ENCODE results near the gene PARK7.
"Not testable (repeated sequence)": the region's sequence is repeated elsewhere in the genome, so short reads cannot be mapped to it uniquely, and the experiment has no call there.

Gene PARK7

DNA sequence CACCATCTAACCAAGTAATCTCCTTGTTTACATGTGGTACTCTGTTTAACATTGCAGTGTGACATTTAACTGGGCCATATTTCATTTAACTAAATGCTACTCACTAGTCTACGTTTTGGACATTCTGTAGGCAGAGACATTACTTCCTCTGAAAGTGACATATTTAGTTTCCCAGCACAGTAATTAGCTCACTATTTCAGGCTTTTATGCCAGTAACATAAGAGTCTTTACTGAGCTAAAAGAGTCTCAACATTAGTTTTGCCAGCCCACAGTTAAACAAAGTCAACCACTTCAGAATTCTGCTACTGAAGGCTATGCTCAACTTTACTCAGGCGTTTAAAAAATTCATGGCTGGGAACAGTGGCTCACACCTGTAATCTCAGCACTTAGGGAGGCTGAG, 18.3 kb upstream of the PARK7 start:
- no peak for DNase-seq (ENCODE audit: low read depth)

GRCh38 chr1:7948960-7949359, 12.6 kb upstream of the PARK7 start:
- no peak for DNase-seq (ENCODE audit: low read depth)

DNA sequence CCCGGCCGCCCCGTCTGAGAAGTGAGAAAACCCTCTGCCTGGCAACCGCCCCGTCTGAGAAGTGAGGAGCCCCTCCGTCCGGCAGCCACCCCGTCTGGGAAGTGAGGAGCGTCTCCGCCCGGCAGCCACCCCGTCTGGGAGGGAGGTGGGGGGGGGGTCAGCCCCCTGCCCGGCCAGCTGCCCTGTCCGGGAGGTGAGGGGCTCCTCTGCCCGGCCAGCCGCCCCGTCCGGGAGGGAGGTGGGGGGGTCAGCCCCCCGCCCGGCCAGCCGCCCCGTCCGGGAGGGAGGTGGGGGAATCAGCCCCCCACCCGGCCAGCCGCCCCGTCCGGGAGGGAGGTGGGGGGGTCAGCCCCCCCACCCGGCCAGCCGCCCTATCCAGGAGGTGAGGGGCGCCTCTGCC, 8.7 kb upstream of the PARK7 start:
- DNase-seq (ENCODE audit: low read depth) = not testable (repeated sequence)

DNA sequence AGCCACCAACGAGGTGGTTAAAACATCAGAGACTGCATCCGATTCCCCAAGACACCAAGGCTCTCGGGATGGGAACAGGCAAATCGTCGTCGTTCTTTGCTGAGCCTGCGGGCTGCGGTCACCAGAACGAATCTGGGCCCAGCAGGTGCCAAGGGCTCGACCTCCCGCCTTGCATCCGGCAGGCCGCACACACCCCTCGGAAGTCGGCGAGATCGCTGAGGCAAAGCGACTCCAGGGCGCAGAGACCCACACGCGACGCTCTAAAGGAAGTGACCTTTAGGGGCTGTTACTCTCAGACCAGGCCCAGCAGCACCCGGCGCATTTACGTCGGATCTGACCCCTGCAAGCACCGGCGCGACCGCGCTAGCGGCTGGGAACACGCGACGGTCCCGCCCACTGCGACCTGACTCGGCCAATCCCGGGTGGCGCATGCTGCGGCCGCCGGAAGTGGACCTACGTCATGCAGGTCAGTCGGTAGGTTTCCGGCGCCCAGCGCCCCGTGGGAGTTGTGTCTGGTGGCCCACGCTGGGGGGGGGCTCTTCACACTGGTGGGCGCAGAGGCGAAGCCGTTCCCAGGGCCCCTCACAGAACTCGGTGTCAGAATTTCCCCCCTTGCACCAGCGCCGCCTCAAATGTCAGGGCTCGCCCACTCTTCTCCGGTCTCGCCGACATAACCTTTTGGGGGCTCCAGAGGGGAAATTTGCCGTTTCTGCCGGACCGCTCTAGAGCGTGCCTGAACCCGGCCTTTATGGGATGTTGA, 7.5 kb upstream of the PARK7 start:
- peak; percentile 92 for DNase-seq (ENCODE audit: low read depth)

DNA sequence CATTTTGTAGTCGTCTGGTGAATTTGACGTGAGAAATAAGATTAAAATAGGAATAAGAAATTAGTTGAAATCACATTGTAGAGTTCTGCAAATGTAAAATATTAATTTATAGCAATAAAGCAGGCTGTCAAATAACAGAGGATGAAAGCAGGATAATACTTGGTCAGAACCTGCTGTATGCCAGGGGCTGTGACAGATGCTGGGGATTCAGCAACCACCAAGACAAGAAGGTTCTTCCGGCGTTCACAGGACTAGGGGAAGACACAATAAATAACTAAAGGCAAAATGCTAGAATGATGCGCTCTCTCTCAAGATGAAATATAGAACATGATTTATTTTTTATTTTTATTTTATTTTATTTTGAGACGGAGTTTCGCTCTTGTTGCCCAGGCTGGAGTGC, 6.8 kb upstream of the PARK7 start:
- no peak for DNase-seq (ENCODE audit: low read depth)

GRCh38 chr1:7956218-7957032, 5.1 kb upstream of the PARK7 start:
- DNase-seq (ENCODE audit: low read depth) = no peak

DNA sequence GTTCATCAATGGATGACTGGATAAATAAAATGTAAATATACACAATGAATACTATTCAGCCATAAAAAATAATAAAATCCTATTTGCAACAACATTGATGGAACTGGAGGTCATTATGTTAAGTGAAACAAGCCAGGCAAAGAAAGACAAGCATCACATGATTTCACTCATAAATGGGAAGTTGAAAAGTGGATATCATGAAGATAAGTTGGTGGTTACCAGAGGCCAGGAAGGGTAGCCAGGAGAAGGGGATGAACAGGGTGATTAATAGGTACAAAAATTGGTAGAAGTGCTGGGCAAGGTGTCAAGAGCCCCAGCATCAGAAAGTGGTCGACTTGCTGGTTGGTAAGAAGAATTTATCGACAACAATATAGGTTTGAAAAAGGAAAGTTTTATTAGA, 1.3 kb upstream of the PARK7 start:
- no peak for DNase-seq (ENCODE audit: low read depth)

GRCh38 chr1:7960867-7961215, 670 bp upstream of the PARK7 start:
- no peak for DNase-seq (ENCODE audit: low read depth)

- DNase-seq (ENCODE audit: low read depth) = no peak
Observed at GRCh38 chr1:7962014-7962335, 464 bp downstream of the PARK7 start.

DNA sequence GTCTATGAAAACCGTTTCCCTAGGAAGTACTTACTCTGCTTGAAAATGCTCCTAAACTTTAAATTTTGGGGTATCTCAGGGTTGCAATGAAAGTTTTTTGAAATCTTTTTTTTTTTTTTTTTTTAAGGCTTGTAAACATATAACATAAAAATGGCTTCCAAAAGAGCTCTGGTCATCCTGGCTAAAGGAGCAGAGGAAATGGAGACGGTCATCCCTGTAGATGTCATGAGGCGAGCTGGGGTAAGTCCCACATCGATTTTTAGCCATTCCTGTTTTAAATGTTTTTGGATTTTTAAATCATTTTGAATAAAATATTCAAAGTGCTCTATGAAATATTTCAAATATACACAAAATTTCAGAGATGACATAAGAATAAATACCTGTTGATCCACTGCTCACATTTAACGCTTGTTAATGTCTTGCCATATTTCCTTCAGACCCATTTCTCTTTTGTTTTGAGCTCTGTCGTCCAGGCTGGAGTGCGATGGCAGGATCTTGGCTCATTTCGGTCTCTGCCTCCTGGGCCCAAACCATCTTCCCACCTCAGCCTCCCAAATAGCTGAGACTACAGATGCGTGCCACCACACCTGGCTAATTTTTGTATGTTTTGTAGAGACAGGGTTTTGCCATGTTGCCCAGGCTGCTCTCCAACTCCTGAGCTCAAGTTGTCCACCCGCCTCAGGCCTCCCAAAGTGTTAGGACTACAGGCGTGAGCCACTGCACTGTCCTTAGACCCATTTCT, 1.3 kb downstream of the PARK7 start:
- DNase-seq (ENCODE audit: low read depth) = no peak

DNA sequence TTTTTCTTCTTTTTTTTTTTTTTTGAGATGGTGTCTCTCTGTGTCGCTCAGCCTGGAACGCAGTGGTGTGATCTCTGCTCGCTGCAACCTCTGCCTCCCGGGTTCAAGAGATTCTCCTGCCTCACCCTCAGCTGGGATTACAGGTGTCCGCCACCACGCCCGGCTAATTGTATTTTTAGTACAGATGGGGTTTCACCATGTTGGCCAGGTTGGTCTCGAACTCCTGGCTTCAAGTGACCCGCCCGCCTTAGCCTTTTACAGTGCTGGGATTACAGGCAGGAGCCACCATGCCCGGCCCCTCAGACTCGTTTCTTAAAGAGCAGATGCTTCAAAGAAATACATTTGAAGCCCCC, 1.8 kb downstream of the PARK7 start:
- not testable (repeated sequence) for DNase-seq (ENCODE audit: low read depth)

DNA sequence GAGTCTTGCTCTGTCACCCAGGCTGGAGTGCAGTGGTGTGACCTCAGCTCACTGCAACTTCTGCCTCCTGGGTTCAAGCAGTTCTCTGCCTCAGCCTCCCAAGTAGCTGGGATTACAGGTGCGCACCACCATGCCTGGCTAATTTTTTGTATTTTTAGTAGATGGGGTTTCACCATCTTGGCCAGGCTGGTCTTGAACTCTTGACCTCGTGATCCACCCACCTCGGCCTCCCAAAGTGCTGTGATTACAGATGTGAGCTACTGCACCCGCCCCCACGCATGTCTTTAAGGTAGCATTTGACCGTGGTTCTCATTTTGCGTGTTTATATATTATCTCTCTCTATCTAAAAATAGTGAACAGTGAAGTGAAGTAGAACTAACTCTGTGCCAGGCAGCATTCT, 2.3 kb downstream of the PARK7 start:
- DNase-seq (ENCODE audit: low read depth) = not testable (repeated sequence)

GRCh38 chr1:7964476-7964875, 3.0 kb downstream of the PARK7 start:
- DNase-seq (ENCODE audit: low read depth) = no peak

- no peak for DNase-seq (ENCODE audit: low read depth)
Observed at GRCh38 chr1:7967196-7967595, 5.7 kb downstream of the PARK7 start.

GRCh38 chr1:7967651-7968050, 6.1 kb downstream of the PARK7 start:
- DNase-seq (ENCODE audit: low read depth) = no peak

DNA sequence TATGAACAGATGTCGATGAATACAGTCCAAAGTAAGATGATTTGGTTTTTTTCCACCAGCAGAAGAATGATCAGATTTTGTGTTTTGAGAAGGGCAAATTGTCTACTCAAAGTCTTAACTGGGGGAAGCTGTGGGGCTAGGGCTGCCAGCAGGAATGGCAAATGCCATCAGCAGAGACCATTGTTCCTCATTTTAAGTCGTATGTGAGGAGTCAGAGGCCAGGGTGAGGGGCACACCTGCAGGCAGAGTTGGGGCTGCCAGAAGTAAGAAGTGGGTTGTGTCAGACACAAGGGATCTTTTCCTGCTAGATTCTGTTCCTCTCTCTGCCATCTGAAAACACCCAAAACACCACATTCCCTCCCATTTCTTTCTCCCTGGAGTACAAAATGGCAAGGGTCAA, 8.7 kb downstream of the PARK7 start:
- no peak for DNase-seq (ENCODE audit: low read depth)

GRCh38 chr1:7971024-7971423, 9.5 kb downstream of the PARK7 start:
- no peak for DNase-seq (ENCODE audit: low read depth)

GRCh38 chr1:7972285-7972684, 10.8 kb downstream of the PARK7 start:
- DNase-seq (ENCODE audit: low read depth) = no peak

GRCh38 chr1:7973086-7973485, 11.6 kb downstream of the PARK7 start:
- DNase-seq (ENCODE audit: low read depth) = no peak

GRCh38 chr1:7975212-7975865, 13.8 kb downstream of the PARK7 start:
- no peak for DNase-seq (ENCODE audit: low read depth)

DNA sequence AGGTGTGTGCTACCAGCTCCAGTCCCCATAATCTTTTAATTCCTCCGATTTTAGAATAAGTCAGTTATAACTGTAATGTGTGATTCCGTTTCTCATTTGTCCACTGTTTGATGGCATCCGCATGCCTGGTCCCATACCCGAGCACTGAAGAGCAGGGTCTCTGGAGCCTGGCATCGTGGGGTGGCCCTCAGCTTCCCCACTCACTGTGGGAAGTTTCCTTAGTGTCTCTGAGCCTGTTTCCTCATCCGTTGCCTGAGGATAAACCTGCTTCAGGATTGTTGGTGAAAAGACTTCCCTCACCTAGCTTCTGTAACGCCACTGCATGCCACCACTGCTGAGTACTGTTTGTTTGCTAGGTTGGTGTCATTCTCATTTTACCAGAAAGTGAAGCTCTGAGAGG, 19.5 kb downstream of the PARK7 start:
- no peak for DNase-seq (ENCODE audit: low read depth)

DNA sequence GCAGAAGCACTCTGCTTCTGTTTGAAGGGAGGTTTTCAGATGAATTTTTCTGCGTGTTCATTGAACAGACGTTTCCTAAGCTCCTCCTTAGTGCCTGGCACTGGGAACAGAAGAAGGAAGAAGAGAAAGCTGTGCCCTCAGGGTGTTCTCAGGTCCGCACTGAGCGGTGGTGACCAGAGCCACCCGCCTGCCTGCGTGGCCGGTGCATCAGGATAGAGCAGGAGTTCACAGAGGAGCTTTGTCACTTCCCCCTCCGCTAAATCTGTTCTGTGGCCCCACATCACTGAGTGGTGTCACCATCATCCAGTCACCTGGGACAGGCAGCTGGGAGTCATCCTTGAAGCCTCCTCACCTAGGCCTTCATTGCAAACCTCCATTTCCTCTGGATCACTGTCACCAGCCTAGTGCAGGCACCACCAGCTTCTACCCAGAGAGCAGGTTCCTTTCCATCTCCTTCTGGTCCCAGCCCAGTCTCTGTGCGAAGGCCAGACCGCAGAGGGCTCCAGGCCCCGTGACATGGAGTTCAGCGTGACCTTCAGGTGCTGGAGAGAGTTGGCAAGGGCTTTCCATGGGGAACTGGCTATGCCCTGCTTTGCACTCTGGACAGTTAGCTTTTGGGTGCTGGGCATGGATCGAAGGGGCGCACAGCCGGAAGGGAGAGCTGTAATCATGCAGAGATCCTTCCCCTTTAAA, 21.7 kb downstream of the PARK7 start:
- DNase-seq (ENCODE audit: low read depth) = no peak
